GM21423 (cell line): ENCODE results near the gene COL6A1.

Experiments
- ATAC-seq: cut with Tn5 transposase; IDR thresholded peaks from one replicate; pipeline ENCODE4 v1.9.1; 2021; ENCODE audit warnings: mild to moderate bottlenecking, moderate library complexity; ENCODE audit not compliant: unreplicated experiment

Gene COL6A1

GRCh38 chr21:45981151-45982091 is at the start of gene COL6A1:
TSS of gene COL6A1 (plus strand) at chr21:45981770. CDS start at chr21:45981851, 81 bp downstream.
- ATAC-seq, result no peak

GRCh38 chr21:45932922-45933502 is 48.6 kb upstream of the COL6A1 start:
- no peak for ATAC-seq

GRCh38 chr21:45934085-45934484 is 47.5 kb upstream of the COL6A1 start:
- no peak for ATAC-seq

GRCh38 chr21:45934554-45934953 is 47.0 kb upstream of the COL6A1 start:
- no peak for ATAC-seq

GRCh38 chr21:45935628-45936027 is 45.9 kb upstream of the COL6A1 start:
- ATAC-seq, result no peak

GRCh38 chr21:45937721-45938452 is 43.7 kb upstream of the COL6A1 start:
- ATAC-seq, result no peak

- ATAC-seq, result no peak
These were observed 43.2 kb upstream of the COL6A1 start for GRCh38 chr21:45938453-45938755.

- no peak for ATAC-seq
These were observed 42.6 kb upstream of the COL6A1 start for GRCh38 chr21:45938811-45939520.

GRCh38 chr21:45939521-45940045 is 42.0 kb upstream of the COL6A1 start:
- no peak for ATAC-seq

- ATAC-seq, result no peak
These were observed 41.5 kb upstream of the COL6A1 start for GRCh38 chr21:45940091-45940490.

- ATAC-seq, result no peak
These were observed 40.8 kb upstream of the COL6A1 start for GRCh38 chr21:45940621-45941337.

- no peak for ATAC-seq
These were observed 40.2 kb upstream of the COL6A1 start for GRCh38 chr21:45941338-45941710.

- ATAC-seq, result no peak
These were observed 39.6 kb upstream of the COL6A1 start for GRCh38 chr21:45941717-45942546.

GRCh38 chr21:45942755-45943629 is 38.6 kb upstream of the COL6A1 start:
- ATAC-seq, result no peak

- no peak for ATAC-seq
These were observed 37.7 kb upstream of the COL6A1 start for GRCh38 chr21:45943630-45944540.

- ATAC-seq, result no peak
These were observed 37.0 kb upstream of the COL6A1 start for GRCh38 chr21:45944601-45945000.

GRCh38 chr21:45945066-45945867 is 36.3 kb upstream of the COL6A1 start:
- no peak for ATAC-seq
